ENCODE measurements around the gene TMEM167A. TPM values are rescaled to one million over a fixed set of nuclear protein-coding genes. Genes with fewer than 3 reads are reported as not detected.
"Not testable (repeated sequence)": the region's sequence is repeated elsewhere in the genome, so short reads cannot be mapped to it uniquely, and the experiment has no call there.

The TMEM167A gene
- total RNA-seq, 2 donors from 2014 or later, result 59.4 to 69.2 TPM

- DNase-seq (no peak), ATAC-seq (peak in 1 of 2 donors; percentile 12)
- intact Hi-C loops (cut with DNase I), result no loop called here
Measured at GRCh38 chr5:83095163-83095956, 18.2 kb upstream of the TMEM167A start.

DNA sequence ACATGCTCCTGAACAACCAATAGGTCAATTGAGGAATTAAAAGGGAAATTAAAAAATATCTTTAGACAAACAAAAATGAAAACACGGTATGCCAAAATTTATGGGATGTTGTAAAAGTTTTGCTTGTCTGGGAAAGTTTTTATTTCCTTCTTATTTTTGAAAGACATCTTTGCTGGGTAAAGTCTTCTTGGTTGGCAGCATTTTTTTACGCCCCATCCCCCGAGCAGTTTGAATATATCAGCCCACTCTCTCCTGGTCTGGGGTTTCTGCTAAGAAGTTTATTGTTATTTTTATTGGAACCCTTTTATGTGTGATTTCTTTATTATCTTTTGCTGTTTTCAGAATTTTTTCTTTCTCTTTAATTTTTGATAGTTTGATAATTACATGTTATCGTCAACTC is 16.5 kb upstream of the TMEM167A start:
- intact Hi-C loops (cut with DNase I), result no loop called here
- ATAC-seq, result no peak

GRCh38 chr5:83092619-83093018 is 15.4 kb upstream of the TMEM167A start:
- ATAC-seq, result no peak
- no peak for DNase-seq
- intact Hi-C loops (cut with DNase I), result no loop called here

More for the DNA sequence above, 16.5 kb upstream of the TMEM167A start:
- no peak for DNase-seq

DNA sequence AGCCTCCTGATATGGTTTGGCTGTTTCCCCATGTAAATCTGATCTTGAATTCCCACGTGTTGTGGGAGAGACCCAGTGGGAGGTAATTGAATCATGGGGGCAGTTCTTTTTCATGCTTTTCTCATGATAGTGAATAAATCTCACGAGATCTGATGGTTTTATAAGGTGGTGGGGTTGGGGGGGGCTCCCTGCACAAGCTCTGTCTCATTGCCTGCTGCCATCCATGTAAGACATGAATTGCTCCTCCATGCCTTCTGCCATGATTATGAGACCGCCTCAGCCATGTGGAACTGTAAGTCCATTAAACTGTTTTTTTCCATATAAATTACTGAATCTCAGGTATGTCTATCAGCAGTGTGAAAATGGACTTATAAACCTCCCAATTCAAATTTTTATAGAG is 13.0 kb upstream of the TMEM167A start:
- DNase-seq (no peak), ATAC-seq (no peak)
- intact Hi-C loops (cut with DNase I), result no loop called here

DNA sequence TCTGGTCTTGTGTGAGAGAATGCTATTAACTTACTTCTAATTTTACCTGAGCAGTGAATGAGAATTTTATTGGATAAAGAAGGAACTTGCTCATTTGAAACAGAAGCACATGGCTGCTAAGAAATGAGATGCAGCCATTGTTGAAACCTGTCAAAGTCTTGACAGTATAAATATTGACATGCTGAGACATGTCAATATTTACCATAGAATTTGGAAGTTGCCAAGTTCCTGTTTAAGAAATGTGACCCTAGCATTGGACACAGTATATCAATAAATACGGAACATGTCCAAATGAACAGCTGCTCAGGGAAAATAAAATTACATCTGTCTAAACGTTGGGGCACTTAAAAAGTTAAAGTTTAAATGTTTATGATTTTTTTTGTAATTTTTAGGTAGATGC is 7.9 kb upstream of the TMEM167A start:
- DNase-seq (no peak), ATAC-seq (no peak)
- intact Hi-C loops (cut with DNase I), result loop anchor here in 1 of 2 donors (10.0 kb wide), 1 partner anchor 730 kb away; no protein-coding TSS in a partner anchor

- DNase-seq (no peak), ATAC-seq (no peak)
- intact Hi-C loops (cut with DNase I), result loop anchor here in 1 of 2 donors (10.0 kb wide), 1 partner anchor 730 kb away; no protein-coding TSS in a partner anchor
Measured at GRCh38 chr5:83084336-83084735, 7.1 kb upstream of the TMEM167A start.

DNA sequence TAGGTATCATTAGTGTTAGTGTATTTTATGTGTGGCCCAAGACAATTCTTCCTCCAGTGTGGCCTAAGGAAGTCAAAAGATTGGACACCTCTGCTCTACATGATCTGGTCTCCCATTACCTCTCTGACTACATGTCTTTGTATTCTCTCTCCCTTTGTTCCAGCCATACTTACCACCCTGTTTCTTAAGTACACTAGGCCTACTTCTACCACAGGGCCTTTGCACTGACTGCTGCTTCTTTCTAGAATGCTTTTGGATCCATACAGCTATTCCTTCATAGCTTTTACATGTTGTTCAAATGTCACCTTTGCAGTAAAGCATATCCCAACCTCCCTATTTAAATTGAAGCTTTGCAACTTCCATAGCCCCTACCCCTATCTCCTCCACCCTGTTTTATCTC is 5.6 kb upstream of the TMEM167A start:
- ATAC-seq (no peak), DNase-seq (no peak)
- intact Hi-C loops (cut with DNase I), result loop anchor here in 1 of 2 donors (10.0 kb wide), 1 partner anchor 728 kb away; no protein-coding TSS in a partner anchor

DNA sequence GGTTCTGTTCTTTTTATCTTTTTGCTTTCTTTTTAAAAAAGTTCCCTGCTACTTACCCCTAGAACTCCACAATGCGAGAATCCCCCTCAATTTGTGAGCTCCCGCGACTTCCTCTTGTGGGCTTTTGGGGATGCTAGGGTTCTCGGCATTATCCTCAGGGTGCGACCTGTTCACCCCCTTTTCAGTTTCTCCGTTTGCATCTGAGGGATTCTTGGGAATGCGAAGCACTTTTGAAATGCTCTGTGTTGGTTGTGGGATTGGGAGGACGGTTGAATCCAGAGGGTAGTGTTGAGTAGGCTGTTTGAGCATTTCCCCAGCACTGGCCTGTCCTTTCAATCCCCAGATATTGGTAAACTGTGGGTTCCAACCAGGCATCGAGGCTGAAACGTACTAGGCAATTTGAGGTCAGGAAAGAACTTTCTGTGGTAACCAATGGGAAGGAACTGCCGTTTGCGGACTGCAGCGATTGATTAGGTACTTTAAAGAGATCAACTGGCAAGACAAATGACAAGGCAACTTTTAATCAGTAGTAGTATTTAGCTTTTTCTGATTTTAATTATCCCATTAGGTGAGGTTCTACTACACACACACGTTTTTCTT is 568 bp upstream of the TMEM167A start:
- DNase-seq, result no peak
- intact Hi-C loops (cut with DNase I), result no loop called here
- peak in 1 of 2 donors; percentile 5 for ATAC-seq

DNA sequence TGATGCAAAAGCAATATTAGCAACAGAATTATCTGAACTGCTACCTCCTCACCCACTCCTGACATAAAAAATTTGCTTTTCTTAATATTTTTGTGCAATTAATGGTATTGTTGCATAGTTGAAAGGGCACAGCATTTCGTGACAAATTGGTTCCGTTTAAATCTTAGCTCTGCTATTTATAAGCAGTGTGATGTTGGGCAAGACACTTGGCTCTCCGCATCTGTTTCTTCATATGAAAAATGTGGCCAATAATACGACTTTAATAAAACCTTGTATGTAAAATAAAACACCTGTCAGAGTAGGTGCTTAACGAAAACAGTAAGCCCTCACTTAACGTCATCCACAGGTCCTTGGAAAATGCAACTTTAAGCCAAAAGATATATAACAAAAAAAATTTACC is 4.2 kb downstream of the TMEM167A start:
- DNase-seq, result no peak
- intact Hi-C loops (cut with DNase I), result no loop called here
- ATAC-seq, result no peak

GRCh38 chr5:83071286-83072051 is 5.7 kb downstream of the TMEM167A start:
- DNase-seq (no peak), ATAC-seq (no peak)
- intact Hi-C loops (cut with DNase I), result no loop called here

DNA sequence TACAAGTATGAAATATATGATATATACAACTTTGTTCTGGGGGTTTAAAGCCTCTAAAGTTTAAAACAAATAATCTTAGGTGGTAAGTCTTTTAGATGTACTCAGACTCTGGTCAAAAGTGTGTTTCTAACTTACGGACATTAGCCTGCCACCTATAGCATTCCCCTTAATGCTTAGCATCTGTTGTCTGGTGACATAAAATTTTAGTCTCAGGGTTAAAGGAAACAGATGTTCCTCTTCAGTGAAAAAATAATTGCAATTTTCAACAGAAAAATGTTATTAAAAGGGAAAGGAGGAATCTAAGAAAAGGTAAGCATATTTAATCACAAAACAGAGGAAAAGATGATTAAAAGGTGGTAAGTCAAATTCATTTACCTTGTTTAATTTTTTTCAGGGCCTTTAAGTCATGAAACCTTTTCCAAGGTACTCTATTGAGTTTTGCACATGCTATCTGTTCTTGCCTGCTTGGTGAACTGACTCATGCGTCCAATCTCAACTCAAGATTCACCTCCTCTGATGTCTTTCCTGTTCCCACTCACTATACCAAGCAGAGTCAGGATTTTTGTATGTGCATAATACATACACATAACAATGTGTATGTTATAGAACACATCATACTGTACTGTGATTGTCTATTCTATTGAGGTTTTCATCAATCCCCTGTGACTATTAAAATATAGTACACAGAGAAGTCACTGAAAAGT is 7.9 kb downstream of the TMEM167A start:
- ATAC-seq, result peak in 1 of 2 donors; percentile 35
- intact Hi-C loops (cut with DNase I), result no loop called here

GRCh38 chr5:83067377-83067776 is 9.8 kb downstream of the TMEM167A start:
- intact Hi-C loops (cut with DNase I); DNase-seq; ATAC-seq: not testable (repeated sequence)

More for the DNA sequence above, 7.9 kb downstream of the TMEM167A start:
- DNase-seq, result no peak

- intact Hi-C loops (cut with DNase I), result no loop called here
- no peak for DNase-seq
Measured at GRCh38 chr5:83066548-83067110, 10.6 kb downstream of the TMEM167A start.

GRCh38 chr5:83059341-83059740 is 17.9 kb downstream of the TMEM167A start:
- DNase-seq (no peak), ATAC-seq (no peak)
- intact Hi-C loops (cut with DNase I), result no loop called here

More at GRCh38 chr5:83066548-83067110, 10.6 kb downstream of the TMEM167A start:
- no peak for ATAC-seq

DNA sequence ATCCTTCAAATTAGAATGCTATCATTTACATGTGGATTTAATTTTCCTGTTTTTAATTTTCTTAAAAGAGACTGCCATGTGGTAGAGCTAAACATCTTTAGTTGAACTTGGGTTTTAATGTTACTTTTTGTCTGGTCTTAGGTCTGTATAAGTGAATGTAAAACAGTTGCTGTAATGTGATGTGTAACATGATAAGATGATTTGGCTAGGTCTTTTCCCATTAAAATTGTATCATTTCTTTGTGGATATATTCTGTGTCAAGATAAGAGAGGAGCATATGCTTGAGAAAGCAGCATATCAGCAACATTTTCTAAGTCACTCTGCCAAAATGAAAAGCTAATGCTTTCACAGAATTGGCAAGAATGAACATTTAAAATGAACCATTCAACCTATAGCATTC is 18.5 kb downstream of the TMEM167A start:
- ATAC-seq (no peak), DNase-seq (no peak)
- intact Hi-C loops (cut with DNase I), result no loop called here

DNA sequence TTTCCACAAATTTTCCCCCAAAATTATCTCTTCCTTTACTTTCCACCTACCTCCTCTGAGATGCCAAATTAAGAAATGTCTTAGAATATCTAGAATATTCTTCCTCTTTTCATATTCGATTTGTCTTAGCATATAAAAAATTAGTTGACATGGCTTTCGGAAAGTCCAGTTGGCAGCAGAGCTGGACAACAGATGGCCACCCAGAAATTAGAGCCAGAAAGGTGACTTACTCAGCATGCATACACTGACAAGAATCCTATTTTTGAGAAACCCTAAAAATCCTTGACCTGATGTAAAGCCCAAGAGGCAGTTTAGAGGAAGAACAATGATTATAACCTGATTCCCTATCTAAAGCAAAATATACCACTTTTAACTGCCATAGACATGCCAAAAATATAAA is 22.0 kb downstream of the TMEM167A start:
- ATAC-seq, result no peak
- intact Hi-C loops (cut with DNase I), result no loop called here
- no peak for DNase-seq

DNA sequence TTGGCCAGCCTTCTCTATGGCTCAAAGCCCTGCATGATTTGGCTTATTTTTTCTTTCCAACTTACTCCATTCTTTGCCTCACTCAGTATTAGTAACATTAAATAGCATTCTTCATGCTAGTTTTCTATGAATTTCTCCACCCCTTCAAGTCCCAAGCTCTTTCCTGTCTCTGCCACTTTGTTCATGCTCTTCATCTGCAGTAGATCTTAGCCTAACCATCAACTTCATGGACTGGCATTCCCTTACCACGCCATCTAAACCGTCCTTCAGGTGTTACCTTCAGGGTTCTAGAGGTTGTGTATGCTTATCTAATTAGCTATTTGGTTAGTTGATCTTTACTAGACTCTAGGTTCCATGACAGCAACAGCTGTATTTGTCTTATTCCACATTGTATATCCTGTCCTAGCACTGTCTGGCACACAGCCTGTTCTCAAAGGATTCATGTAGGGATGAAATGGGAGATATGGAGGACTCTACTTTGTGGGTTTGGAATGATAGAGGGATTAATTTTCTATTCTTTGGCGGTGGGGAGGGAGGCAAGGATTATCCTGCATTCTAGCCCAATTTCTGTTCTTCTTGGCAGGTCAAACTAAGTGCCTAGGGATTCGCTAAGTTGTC is 26.4 kb downstream of the TMEM167A start:
- intact Hi-C loops (cut with DNase I), result no loop called here
- DNase-seq (no peak), ATAC-seq (no peak)

GRCh38 chr5:83049370-83049885 is 27.8 kb downstream of the TMEM167A start:
- peak in 1 of 2 donors; percentile 40 for ATAC-seq
- DNase-seq, result no peak
- intact Hi-C loops (cut with DNase I), result no loop called here
